Chondrocyte (in vitro differentiated cells): ENCODE measurements around the gene NRM. TPM values are rescaled to one million over a fixed set of nuclear protein-coding genes. Genes with fewer than 3 reads are reported as not detected.
A peak's percentile ranks its signal among the peaks of the same experiment; 100 is the strongest.

Experiments
- DNase-seq: peaks from one replicate; pipeline ENCODE4 v3.0.0; 2021; ENCODE audit warnings: mixed read lengths, low spot score
- H3K27ac Mint-ChIP-seq: one replicate; pipeline ENCODE4 v1.8.0; 2021; ENCODE audit warnings: mild to moderate bottlenecking, moderate library complexity, mixed read lengths; ENCODE audit not compliant: unreplicated experiment
- H3K27me3 Mint-ChIP-seq: 2 replicates; pipeline ENCODE4 v1.8.0; 2021; ENCODE audit warnings: low read depth, mixed read lengths
- H3K36me3 Mint-ChIP-seq: 2 replicates; pipeline ENCODE4 v1.8.0; 2021; ENCODE audit warnings: low read depth, mixed read lengths
- H3K4me1 Mint-ChIP-seq: 2 replicates; pipeline ENCODE4 v1.8.0; 2021; ENCODE audit warnings: low read depth, mild to moderate bottlenecking, mixed read lengths
- H3K4me3 Mint-ChIP-seq: one replicate; pipeline ENCODE4 v1.8.0; 2021; ENCODE audit warnings: mild to moderate bottlenecking, moderate library complexity, mixed read lengths; ENCODE audit not compliant: unreplicated experiment
- H3K9me3 Mint-ChIP-seq: 2 replicates; pipeline ENCODE4 v1.8.0; 2021; ENCODE audit warnings: low read depth, mixed read lengths
- long read RNA-seq: library from polyadenylated mRNA; stranded (forward); transcript quantifications from one replicate; pipeline ENCODE4 v2.0.0, GENCODE V29; 2021
- total RNA-seq: library from RNA; stranded (reverse); gene quantifications from 3 replicates; pipeline ENCODE4 v1.2.1, GENCODE V29; 2021
- TF ChIP-seq, protein P1 (sequence below): fragments of 200-600 bp; sonication (generic); IDR thresholded peaks from 2 replicates; pipeline ENCODE4 v1.5.0; 2021; ENCODE audit warnings: antibody characterized with exemption, mild to moderate bottlenecking, moderate library complexity

Gene NRM
- total RNA-seq: 18.6 to 26.3 TPM (median 20.0 TPM) in 3 replicates
- long read RNA-seq, partial matches to known transcripts: 4 of 8 reads
- long read RNA-seq, other reads (novel, unspliced or antisense): 0 of 8 reads

- peak; percentile 93 for DNase-seq
- no peaks in the 10 kb centered on the region for H3K9me3 Mint-ChIP-seq
- TF ChIP-seq, protein P1, sequence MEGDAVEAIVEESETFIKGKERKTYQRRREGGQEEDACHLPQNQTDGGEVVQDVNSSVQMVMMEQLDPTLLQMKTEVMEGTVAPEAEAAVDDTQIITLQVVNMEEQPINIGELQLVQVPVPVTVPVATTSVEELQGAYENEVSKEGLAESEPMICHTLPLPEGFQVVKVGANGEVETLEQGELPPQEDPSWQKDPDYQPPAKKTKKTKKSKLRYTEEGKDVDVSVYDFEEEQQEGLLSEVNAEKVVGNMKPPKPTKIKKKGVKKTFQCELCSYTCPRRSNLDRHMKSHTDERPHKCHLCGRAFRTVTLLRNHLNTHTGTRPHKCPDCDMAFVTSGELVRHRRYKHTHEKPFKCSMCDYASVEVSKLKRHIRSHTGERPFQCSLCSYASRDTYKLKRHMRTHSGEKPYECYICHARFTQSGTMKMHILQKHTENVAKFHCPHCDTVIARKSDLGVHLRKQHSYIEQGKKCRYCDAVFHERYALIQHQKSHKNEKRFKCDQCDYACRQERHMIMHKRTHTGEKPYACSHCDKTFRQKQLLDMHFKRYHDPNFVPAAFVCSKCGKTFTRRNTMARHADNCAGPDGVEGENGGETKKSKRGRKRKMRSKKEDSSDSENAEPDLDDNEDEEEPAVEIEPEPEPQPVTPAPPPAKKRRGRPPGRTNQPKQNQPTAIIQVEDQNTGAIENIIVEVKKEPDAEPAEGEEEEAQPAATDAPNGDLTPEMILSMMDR: no peak
These were observed at the start of gene NRM for GRCh38 chr6:30690403-30691207. TSS of gene NRM (minus strand) at chr6:30690984. CDS start at chr6:30690974, 10 bp downstream.

GRCh38 chr6:30740540-30740870 lies 49.7 kb upstream of the NRM start:
- Mint-ChIP-seq H3K4me3 (no peak overlapping the region), H3K9me3 (no peaks in the 10 kb centered on the region), H3K27me3 (no peaks in the 10 kb centered on the region), H3K4me1 (peaks cover 54% of the 10 kb centered on the region), H3K27ac (peak overlapping the region; percentile 93), H3K36me3 (peaks cover 35% of the 10 kb centered on the region)
- TF ChIP-seq, protein P1: no peak
- DNase-seq: no peak

More at GRCh38 chr6:30690403-30691207, at the start of gene NRM:
- Mint-ChIP-seq H3K4me1 (peaks cover 50% of the 10 kb centered on the region), H3K4me3 (peak within 1 kb of the TSS; percentile 89), H3K36me3 (peaks cover 4% of the 10 kb centered on the region), H3K27ac (peak within 1 kb of the TSS; percentile 97), H3K27me3 (no peaks in the 10 kb centered on the region)

- H3K9me3 Mint-ChIP-seq: no peaks in the 10 kb centered on the region
- no peaks in the 10 kb centered on the region for H3K27me3 Mint-ChIP-seq
- H3K4me3 Mint-ChIP-seq: no peak overlapping the region
- DNase-seq: no peak
- TF ChIP-seq, protein P1: no peak
- H3K36me3 Mint-ChIP-seq: peaks cover 35% of the 10 kb centered on the region
- no peak overlapping the region for H3K27ac Mint-ChIP-seq
- peaks cover 44% of the 10 kb centered on the region for H3K4me1 Mint-ChIP-seq
These were observed 47.7 kb upstream of the NRM start for GRCh38 chr6:30738532-30738931.

DNA sequence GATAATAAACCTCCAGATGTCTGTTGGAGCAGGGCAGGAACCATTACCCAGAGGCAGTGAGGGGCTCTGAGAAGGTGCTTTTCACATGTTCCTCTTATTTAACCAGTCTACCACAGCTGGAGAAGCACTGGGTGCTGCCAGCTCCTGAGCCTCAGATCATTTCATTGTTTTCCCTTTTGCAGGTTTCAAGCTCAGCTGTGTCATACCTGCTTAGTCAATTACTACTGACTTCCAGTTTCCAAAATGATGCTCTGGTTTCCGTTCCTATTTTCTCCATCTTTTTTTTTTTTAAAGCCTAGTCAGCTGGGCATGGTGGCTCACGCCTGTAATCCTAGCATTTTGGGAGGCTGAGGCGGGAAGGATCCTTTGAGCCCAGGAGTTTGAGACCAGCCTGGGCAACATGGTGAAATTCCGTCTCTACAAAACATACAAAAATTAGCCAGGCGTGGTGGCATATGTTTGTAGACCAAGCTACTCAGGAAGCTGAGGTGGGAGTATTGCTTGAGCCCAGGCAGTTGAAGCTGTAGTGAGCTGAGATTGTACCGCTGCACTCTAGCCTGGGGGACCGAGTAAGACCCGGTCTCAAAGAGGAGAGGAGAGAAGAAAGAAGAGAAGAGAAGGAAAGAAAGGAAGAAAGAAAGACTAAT lies 45.0 kb upstream of the NRM start:
- TF ChIP-seq, protein P1: no peak
- Mint-ChIP-seq H3K4me1 (peaks cover 32% of the 10 kb centered on the region), H3K27ac (no peak overlapping the region), H3K9me3 (no peaks in the 10 kb centered on the region), H3K36me3 (peaks cover 32% of the 10 kb centered on the region), H3K4me3 (no peak overlapping the region), H3K27me3 (no peaks in the 10 kb centered on the region)
- DNase-seq: no peak

GRCh38 chr6:30732237-30732943 lies 41.6 kb upstream of the NRM start:
- Mint-ChIP-seq H3K27ac (no peak overlapping the region), H3K27me3 (no peaks in the 10 kb centered on the region), H3K4me3 (no peak overlapping the region), H3K36me3 (peaks cover 24% of the 10 kb centered on the region), H3K4me1 (peaks cover 12% of the 10 kb centered on the region), H3K9me3 (no peaks in the 10 kb centered on the region)
- TF ChIP-seq, protein P1: no peak
- DNase-seq: no peak
